K562 (cell line): ENCODE measurements around the gene DNAJB6. TPM values are rescaled to one million over a fixed set of nuclear protein-coding genes. Genes with fewer than 3 reads are reported as not detected.
A peak's percentile ranks its signal among the peaks of the same experiment; 100 is the strongest.

ENCODE experiments used
- ATF7 ChIP-seq: fragments of 450-650 bp; IDR thresholded peaks from 2 replicates; pipeline ENCODE4 v1.7.1; 2014; ENCODE audit warnings: mild to moderate bottlenecking, moderate library complexity
- CBX8 ChIP-seq: fragments of 200-600 bp; sonication (generic); IDR thresholded peaks from 2 replicates; pipeline ENCODE4 v1.6.1; 2012; ENCODE audit warnings: borderline replicate concordance, mixed run types, low read depth, mild to moderate bottlenecking, moderate library complexity, mixed read lengths, low read length, control low read depth, inconsistent platforms; ENCODE audit not compliant: poor library complexity, severe bottlenecking; ENCODE audit errors: extremely low read depth
- EWSR1 ChIP-seq: fragments of 450-650 bp; IDR thresholded peaks from 2 replicates; pipeline ENCODE4 v1.6.1; 2018; ENCODE audit warnings: borderline replicate concordance, mild to moderate bottlenecking, low read depth, moderate library complexity; ENCODE audit not compliant: partially characterized antibody
- NUFIP1 ChIP-seq: fragments of 450-650 bp; IDR thresholded peaks from 2 replicates; pipeline ENCODE4 v1.6.1; 2018; ENCODE audit not compliant: partially characterized antibody
- POU5F1 ChIP-seq: fragments of 150-350 bp; IDR thresholded peaks from 2 replicates; pipeline ENCODE4 v1.6.1; 2014; ENCODE audit warnings: borderline replicate concordance, low read length, low read depth, mild to moderate bottlenecking; ENCODE audit not compliant: partially characterized antibody
- PRPF4 ChIP-seq: fragments of 200-400 bp; formaldehyde crosslinking; IDR thresholded peaks from one replicate; pipeline ENCODE4 v1.6.1; 2017; ENCODE audit warnings: low read length, low read depth, mild to moderate bottlenecking; ENCODE audit not compliant: insufficient read depth, poor library complexity, severe bottlenecking
- RCOR1 ChIP-seq, 2 experiments: IDR thresholded peaks; 2 replicates each; pipeline ENCODE4 v1.6.1; 2012; ENCODE audit warnings: low read depth in 2 of 2, low read length in 2 of 2, borderline replicate concordance in 1 of 2, improper control_type of control experiment in 1 of 2
- STAT5B ChIP-seq: fragments of 250-450 bp; sonication (Bioruptor Pico); IDR thresholded peaks from 2 replicates; pipeline ENCODE4 v1.8.0; 2021; ENCODE audit warnings: mild to moderate bottlenecking, inconsistent platforms
- ZNF507 ChIP-seq: conservative IDR thresholded peaks from 2 replicates; pipeline ENCODE4 v1.6.1; 2017; ENCODE audit warnings: missing genetic modification characterization, missing compliant biosample characterization
- ZNF551 ChIP-seq: fragments of 250-450 bp; sonication (Bioruptor Pico); IDR thresholded peaks from 2 replicates; pipeline ENCODE4 v1.5.0; 2021; ENCODE audit warnings: mild to moderate bottlenecking, moderate library complexity
- polyA plus RNA-seq, 8 experiments: library from polyadenylated mRNA; depleted of rRNA in 4 of 8; stranded (reverse) in 5 of 8; unstranded in 3 of 8; fragments of >200 nt; fragmentation: Nextera tagmentation in 2 of 8; fragmentation: Illumina TruSeq in 1 of 8; extraction: Ambion mirVana in 2 of 8; extraction: Trizol in 1 of 8; gene quantifications; 2 replicates each; pipeline versions ENCODE4 v1.2.1 to v1.2.3, GENCODE V29; 2011 to 2014; ENCODE audit warnings: inconsistent platforms in 1 of 8, missing spikeins in 1 of 8
- total RNA-seq, 7 experiments: library from RNA; depleted of rRNA in 6 of 7; stranded (reverse); fragments of >200 nt in 6 of 7; fragmentation: Illumina TruSeq in 2 of 7; extraction: Trizol in 2 of 7; gene quantifications; 2 replicates each; pipeline versions ENCODE4 v1.2.1 to v1.2.3, GENCODE V29; 2011 to 2021; ENCODE audit warnings: low replicate concordance in 1 of 7
- TF ChIP-seq, protein P1 (sequence below): IDR thresholded peaks from 3 replicates; pipeline ENCODE4 v1.6.1; 2011; ENCODE audit warnings: borderline replicate concordance, mild to moderate bottlenecking; ENCODE audit not compliant: insufficient read length, insufficient read depth
- TF ChIP-seq, protein P2 (sequence below): fragments of 450-650 bp; formaldehyde crosslinking; IDR thresholded peaks from 2 replicates; pipeline ENCODE4 v1.4.0; 2020; ENCODE audit warnings: mild to moderate bottlenecking
- TF ChIP-seq, protein P3 (sequence below): fragments of 250-450 bp; sonication (Bioruptor Pico); IDR thresholded peaks from 2 replicates; pipeline ENCODE4 v1.5.0; 2020; ENCODE audit warnings: mild to moderate bottlenecking, borderline replicate concordance
- TF ChIP-seq, protein P4 (sequence below): fragments of 450-650 bp; IDR thresholded peaks from 2 replicates; pipeline ENCODE4 v1.6.1; 2017; ENCODE audit warnings: antibody characterized with exemption, mild to moderate bottlenecking
- TF ChIP-seq, protein P5 (sequence below): sonication (generic); formaldehyde crosslinking; IDR thresholded peaks from 2 replicates; pipeline ENCODE4 v1.8.0; 2023; ENCODE audit warnings: mild to moderate bottlenecking, missing genetic modification reagents

The DNAJB6 gene
- total and polyA plus RNA-seq, 9 of the 15 experiments (the other 6 are each of a cell fraction or from before 2014, with no cell fraction given) = 84.5 to 158 (median 135) TPM

DNA sequence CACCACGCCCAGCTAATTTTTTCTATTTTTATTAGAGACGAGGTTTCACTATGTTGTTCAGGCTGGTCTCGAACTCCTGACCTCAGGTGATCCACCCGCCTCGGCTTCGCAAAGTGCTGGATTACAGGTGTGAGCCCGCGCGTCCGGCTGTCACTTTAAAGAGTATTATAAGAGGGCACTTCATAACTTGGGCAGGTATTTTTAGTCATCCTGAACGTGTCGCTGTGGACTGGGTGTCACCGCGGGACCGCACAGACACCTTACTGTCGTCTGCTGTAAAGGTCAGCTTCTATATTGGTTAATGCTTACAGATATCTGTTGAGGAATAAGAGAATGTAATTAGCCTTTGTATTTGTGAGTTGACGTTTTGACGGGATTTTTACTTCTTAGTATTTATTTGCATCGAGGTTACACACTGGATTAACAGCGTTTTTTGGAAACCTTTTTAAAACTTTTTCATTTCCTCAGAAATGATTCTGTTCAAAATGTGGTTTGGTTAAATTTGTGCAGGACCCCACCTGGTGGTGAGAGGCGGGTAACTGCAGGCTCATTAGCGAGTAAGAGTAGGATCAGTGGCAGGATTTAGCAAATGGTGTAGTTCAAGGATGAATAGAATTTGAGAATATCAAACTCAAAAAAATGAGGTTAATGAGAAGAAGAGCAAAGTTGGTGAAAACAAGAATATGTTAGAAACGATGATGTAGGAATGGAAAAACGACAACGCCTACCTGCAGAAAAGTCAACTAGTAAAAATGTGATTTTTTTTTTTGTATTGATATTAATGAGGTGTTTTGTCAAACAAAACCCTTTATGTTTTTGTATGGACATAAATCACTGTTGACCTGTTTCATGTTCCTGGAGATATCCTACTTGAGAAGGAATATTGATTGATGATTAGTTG, 3.2 kb downstream of the DNAJB6 start (continued):
- TF ChIP-seq, protein P1, sequence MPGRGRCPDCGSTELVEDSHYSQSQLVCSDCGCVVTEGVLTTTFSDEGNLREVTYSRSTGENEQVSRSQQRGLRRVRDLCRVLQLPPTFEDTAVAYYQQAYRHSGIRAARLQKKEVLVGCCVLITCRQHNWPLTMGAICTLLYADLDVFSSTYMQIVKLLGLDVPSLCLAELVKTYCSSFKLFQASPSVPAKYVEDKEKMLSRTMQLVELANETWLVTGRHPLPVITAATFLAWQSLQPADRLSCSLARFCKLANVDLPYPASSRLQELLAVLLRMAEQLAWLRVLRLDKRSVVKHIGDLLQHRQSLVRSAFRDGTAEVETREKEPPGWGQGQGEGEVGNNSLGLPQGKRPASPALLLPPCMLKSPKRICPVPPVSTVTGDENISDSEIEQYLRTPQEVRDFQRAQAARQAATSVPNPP = no peak
- TF ChIP-seq EWSR1 = no peak
- TF ChIP-seq, protein P2, sequence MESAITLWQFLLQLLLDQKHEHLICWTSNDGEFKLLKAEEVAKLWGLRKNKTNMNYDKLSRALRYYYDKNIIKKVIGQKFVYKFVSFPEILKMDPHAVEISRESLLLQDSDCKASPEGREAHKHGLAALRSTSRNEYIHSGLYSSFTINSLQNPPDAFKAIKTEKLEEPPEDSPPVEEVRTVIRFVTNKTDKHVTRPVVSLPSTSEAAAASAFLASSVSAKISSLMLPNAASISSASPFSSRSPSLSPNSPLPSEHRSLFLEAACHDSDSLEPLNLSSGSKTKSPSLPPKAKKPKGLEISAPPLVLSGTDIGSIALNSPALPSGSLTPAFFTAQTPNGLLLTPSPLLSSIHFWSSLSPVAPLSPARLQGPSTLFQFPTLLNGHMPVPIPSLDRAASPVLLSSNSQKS (CRISPR knock-in tag) = no peak
- TF ChIP-seq CBX8 = no peak
- TF ChIP-seq, protein P3, sequence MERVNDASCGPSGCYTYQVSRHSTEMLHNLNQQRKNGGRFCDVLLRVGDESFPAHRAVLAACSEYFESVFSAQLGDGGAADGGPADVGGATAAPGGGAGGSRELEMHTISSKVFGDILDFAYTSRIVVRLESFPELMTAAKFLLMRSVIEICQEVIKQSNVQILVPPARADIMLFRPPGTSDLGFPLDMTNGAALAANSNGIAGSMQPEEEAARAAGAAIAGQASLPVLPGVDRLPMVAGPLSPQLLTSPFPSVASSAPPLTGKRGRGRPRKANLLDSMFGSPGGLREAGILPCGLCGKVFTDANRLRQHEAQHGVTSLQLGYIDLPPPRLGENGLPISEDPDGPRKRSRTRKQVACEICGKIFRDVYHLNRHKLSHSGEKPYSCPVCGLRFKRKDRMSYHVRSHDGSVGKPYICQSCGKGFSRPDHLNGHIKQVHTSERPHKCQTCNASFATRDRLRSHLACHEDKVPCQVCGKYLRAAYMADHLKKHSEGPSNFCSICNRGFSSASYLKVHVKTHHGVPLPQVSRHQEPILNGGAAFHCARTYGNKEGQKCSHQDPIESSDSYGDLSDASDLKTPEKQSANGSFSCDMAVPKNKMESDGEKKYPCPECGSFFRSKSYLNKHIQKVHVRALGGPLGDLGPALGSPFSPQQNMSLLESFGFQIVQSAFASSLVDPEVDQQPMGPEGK = no peak
- TF ChIP-seq POU5F1 = no peak
- TF ChIP-seq NUFIP1 = no peak
- no peak for TF ChIP-seq ZNF507 (tag)
- TF ChIP-seq ZNF551 (CRISPR knock-in tag) = no peak
- TF ChIP-seq ATF7 = peak; percentile 23; the same call in 1 of the 2 replicates
- TF ChIP-seq, protein P4, sequence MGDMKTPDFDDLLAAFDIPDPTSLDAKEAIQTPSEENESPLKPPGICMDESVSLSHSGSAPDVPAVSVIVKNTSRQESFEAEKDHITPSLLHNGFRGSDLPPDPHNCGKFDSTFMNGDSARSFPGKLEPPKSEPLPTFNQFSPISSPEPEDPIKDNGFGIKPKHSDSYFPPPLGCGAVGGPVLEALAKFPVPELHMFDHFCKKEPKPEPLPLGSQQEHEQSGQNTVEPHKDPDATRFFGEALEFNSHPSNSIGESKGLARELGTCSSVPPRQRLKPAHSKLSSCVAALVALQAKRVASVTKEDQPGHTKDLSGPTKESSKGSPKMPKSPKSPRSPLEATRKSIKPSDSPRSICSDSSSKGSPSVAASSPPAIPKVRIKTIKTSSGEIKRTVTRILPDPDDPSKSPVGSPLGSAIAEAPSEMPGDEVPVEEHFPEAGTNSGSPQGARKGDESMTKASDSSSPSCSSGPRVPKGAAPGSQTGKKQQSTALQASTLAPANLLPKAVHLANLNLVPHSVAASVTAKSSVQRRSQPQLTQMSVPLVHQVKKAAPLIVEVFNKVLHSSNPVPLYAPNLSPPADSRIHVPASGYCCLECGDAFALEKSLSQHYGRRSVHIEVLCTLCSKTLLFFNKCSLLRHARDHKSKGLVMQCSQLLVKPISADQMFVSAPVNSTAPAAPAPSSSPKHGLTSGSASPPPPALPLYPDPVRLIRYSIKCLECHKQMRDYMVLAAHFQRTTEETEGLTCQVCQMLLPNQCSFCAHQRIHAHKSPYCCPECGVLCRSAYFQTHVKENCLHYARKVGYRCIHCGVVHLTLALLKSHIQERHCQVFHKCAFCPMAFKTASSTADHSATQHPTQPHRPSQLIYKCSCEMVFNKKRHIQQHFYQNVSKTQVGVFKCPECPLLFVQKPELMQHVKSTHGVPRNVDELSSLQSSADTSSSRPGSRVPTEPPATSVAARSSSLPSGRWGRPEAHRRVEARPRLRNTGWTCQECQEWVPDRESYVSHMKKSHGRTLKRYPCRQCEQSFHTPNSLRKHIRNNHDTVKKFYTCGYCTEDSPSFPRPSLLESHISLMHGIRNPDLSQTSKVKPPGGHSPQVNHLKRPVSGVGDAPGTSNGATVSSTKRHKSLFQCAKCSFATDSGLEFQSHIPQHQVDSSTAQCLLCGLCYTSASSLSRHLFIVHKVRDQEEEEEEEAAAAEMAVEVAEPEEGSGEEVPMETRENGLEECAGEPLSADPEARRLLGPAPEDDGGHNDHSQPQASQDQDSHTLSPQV = 0 out of 2 replicates have a peak, but pooled peaks have one; percentile 25
- TF ChIP-seq RCOR1 (IDR thresholded peaks at IDR 0.05; ENCODE audit: borderline replicate concordance in 1 of 2, low read depth in 2 of 2, low read length in 2 of 2) = peak in 1 of 2 experiments; percentile 70; a peak in 1 of 4 replicates
- no peak for TF ChIP-seq PRPF4
- TF ChIP-seq, protein P5, sequence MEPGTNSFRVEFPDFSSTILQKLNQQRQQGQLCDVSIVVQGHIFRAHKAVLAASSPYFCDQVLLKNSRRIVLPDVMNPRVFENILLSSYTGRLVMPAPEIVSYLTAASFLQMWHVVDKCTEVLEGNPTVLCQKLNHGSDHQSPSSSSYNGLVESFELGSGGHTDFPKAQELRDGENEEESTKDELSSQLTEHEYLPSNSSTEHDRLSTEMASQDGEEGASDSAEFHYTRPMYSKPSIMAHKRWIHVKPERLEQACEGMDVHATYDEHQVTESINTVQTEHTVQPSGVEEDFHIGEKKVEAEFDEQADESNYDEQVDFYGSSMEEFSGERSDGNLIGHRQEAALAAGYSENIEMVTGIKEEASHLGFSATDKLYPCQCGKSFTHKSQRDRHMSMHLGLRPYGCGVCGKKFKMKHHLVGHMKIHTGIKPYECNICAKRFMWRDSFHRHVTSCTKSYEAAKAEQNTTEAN (CRISPR knock-in tag) = no peak
- no peak for TF ChIP-seq STAT5B (CRISPR knock-in tag)
